ENCODE data around the gene CAPS. TPM values are rescaled to one million over a fixed set of nuclear protein-coding genes. Genes with fewer than 3 reads are reported as not detected.
A peak's percentile ranks its signal among the peaks of the same experiment; 100 is the strongest.
"Not testable (repeated sequence)": the region's sequence is repeated elsewhere in the genome, so short reads cannot be mapped to it uniquely, and the experiment has no call there.

CAPS gene
- total RNA-seq, 1 donor from 2014 or later, result 8.2 TPM

- TF ChIP-seq CTCF (IDR thresholded peaks at IDR 0.05; ENCODE audit: insufficient read depth, low read length, severe bottlenecking), result no peak
- Histone ChIP-seq H3K36me3 (ENCODE audit: control insufficient read depth, insufficient read depth, low read length) (no peaks in the 10 kb centered on the region), H3K4me3 (ENCODE audit: low read depth, low read length) (no peak overlapping the region), H3K27me3 (ENCODE audit: control insufficient read depth, insufficient read depth, low read length) (no peaks in the 10 kb centered on the region)
- DNase-seq (ENCODE audit: low read depth) (no peak), FAIRE-seq (no peak)
Measured at GRCh38 chr19:5881543-5882299, 32.3 kb upstream of the CAPS start.

DNA sequence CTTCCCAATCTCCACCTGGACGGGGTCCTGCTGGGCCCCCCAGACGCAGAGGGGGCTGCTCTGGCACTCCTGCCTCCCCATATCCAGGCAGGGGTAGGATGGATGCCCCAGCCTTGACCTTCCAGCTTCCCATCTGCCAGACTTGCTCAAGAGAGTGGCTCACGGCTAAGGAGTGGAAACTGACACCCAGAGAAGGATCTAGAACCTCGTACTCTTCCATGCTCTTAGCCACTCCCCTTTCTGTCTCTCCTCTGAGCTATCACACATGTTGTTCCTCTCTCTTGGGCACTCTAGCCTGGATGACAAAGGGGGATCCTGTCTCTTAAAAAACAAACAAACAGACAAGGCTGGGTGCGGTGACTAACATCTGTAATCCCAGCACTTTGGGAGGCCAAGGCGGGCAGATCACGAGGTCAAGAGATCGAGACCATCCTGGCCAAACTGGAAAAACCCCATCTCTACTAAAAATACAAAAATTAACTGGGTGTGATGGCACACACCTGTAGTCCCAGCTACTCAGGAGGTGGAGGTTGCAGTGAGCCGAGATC is 31.6 kb upstream of the CAPS start:
- DNase-seq (ENCODE audit: low read depth) (no peak), FAIRE-seq (no peak)
- H3K36me3 ChIP-seq (ENCODE audit: control insufficient read depth, insufficient read depth, low read length), result no peaks in the 10 kb centered on the region
- no peak for TF ChIP-seq CTCF (IDR thresholded peaks at IDR 0.05; ENCODE audit: insufficient read depth, low read length, severe bottlenecking)
- H3K4me3 ChIP-seq (ENCODE audit: low read depth, low read length), result no peak overlapping the region
- H3K27me3 ChIP-seq (ENCODE audit: control insufficient read depth, insufficient read depth, low read length), result no peaks in the 10 kb centered on the region

- peak; percentile 37 for DNase-seq (ENCODE audit: low read depth)
- H3K27me3 ChIP-seq (ENCODE audit: control insufficient read depth, insufficient read depth, low read length); H3K4me3 ChIP-seq (ENCODE audit: low read depth, low read length); H3K36me3 ChIP-seq (ENCODE audit: control insufficient read depth, insufficient read depth, low read length); FAIRE-seq: not testable (repeated sequence)
Measured at GRCh38 chr19:5883157-5883873, 30.7 kb upstream of the CAPS start.

- DNase-seq (ENCODE audit: low read depth), result peak; percentile 40
- H3K4me3 ChIP-seq (ENCODE audit: low read depth, low read length); H3K36me3 ChIP-seq (ENCODE audit: control insufficient read depth, insufficient read depth, low read length); FAIRE-seq; H3K27me3 ChIP-seq (ENCODE audit: control insufficient read depth, insufficient read depth, low read length): not testable (repeated sequence)
Measured at GRCh38 chr19:5884065-5884811, 29.8 kb upstream of the CAPS start.

- Histone ChIP-seq H3K36me3 (ENCODE audit: control insufficient read depth, insufficient read depth, low read length) (no peaks in the 10 kb centered on the region), H3K27me3 (ENCODE audit: control insufficient read depth, insufficient read depth, low read length) (peaks cover 3% of the 10 kb centered on the region), H3K4me3 (ENCODE audit: low read depth, low read length) (no peak overlapping the region)
- TF ChIP-seq CTCF (IDR thresholded peaks at IDR 0.05; ENCODE audit: insufficient read depth, low read length, severe bottlenecking), result no peak
- no peak for FAIRE-seq
- no peak for DNase-seq (ENCODE audit: low read depth)
Measured at GRCh38 chr19:5889288-5889971, 24.6 kb upstream of the CAPS start.

DNA sequence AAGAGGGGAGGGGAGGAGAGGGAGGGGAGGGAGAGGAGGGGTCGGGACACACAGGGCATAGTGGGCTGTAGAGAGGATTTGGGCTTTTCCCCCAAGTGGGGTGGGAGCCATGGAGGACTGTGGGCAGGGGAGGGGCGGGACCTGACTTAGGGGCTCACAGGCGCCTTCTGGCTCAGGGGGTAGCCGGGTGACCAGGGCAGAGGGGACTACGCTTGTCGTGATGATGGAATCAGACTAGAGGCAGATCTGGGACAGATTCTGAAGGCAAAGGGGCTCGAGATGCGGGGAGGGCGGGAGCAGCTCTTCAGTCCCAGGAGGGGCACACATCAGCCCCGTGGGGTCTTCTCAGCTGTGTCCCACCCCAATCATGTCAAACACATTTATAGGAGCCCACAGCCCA is 24.0 kb upstream of the CAPS start:
- peaks cover 3% of the 10 kb centered on the region for H3K27me3 ChIP-seq (ENCODE audit: control insufficient read depth, insufficient read depth, low read length)
- DNase-seq (ENCODE audit: low read depth), result no peak
- no peak overlapping the region for H3K4me3 ChIP-seq (ENCODE audit: low read depth, low read length)
- no peaks in the 10 kb centered on the region for H3K36me3 ChIP-seq (ENCODE audit: control insufficient read depth, insufficient read depth, low read length)
- no peak for FAIRE-seq
- TF ChIP-seq CTCF (IDR thresholded peaks at IDR 0.05; ENCODE audit: insufficient read depth, low read length, severe bottlenecking), result no peak
